ENCODE measurements around the gene CARD11. TPM values are rescaled to one million over a fixed set of nuclear protein-coding genes. Genes with fewer than 3 reads are reported as not detected.

Gene CARD11
- total and polyA plus RNA-seq, 2 of the 4 experiments (the other 2 are of a cell fraction), result 0.18 to 0.26 TPM

- no peaks in the 10 kb centered on the region for H3K36me3 ChIP-seq (ENCODE audit: control insufficient read depth, insufficient read depth, low read length)
- no peak overlapping the region for H2BK120ac ChIP-seq (ENCODE audit: low read depth, low read length)
- H2AFZ ChIP-seq (replicated peaks; ENCODE audit: low read length, poor library complexity), result no peak overlapping the region
- H3K23ac ChIP-seq (ENCODE audit: low read depth, low read length), result no peak overlapping the region
- no peak overlapping the region for H2BK15ac ChIP-seq (ENCODE audit: low read depth, low read length)
- H3K9me1 ChIP-seq (ENCODE audit: insufficient read depth, low read length), result no peaks in the 10 kb centered on the region
- no peak for ATAC-seq (ENCODE audit: low read depth)
- 19% methylated on average over 5 of the region's 8 CpGs; no CpG with 5 or more reads in 1 of the 2 experiments for WGBS, 2 experiments (ENCODE audit: extremely low coverage in 2 of 2, insufficient read length in 1 of 2)
- H3K9me3 ChIP-seq (ENCODE audit: control insufficient read depth, insufficient read depth, low read length), result no peaks in the 10 kb centered on the region
- H3K18ac ChIP-seq (ENCODE audit: low read depth, low read length), result no peak overlapping the region
- H2AK9ac ChIP-seq (replicated peaks; ENCODE audit: low read depth, low read length, poor library complexity), result no peak overlapping the region
- H3K27me3 ChIP-seq (ENCODE audit: control insufficient read depth, insufficient read depth, low read length), result peaks cover 2% of the 10 kb centered on the region; the same call in 1 of the 2 replicates
- no peak for TF ChIP-seq POLR2A (IDR thresholded peaks at IDR 0.05; ENCODE audit: low read depth, low read length)
- no peak for TF ChIP-seq CTCF (conservative IDR thresholded peaks at IDR 0.05; ENCODE audit: low read depth, low read length)
- TF ChIP-seq FOS (IDR thresholded peaks at IDR 0.05; ENCODE audit: low read depth, low read length), result no peak
- no peak overlapping the region for H2AK5ac ChIP-seq (ENCODE audit: low read depth, low read length)
- BruUV-seq (replicated peaks), result no TSS peak
- in situ Hi-C loops (cut with MboI; ENCODE audit: low sequenced_read_pairs), result no loop called here
- intact Hi-C loops (cut with micrococcal nuclease), result no loop called here
- H2BK20ac ChIP-seq (ENCODE audit: low read depth, low read length), result no peak overlapping the region
- DNase-seq, result no peak
- POLR2A ChIA-PET (ENCODE audit: unreplicated experiment), result no interaction called here
- H3K4me2 ChIP-seq (ENCODE audit: low read depth, low read length), result no peak overlapping the region; the same call in 1 of the 2 replicates
- no peak overlapping the region for H4K8ac ChIP-seq (ENCODE audit: low read depth in 2 of 2, low read length in 2 of 2)
- H2BK5ac ChIP-seq (ENCODE audit: low read depth, low read length, poor library complexity, severe bottlenecking), result no peak overlapping the region
- H3K9ac ChIP-seq (ENCODE audit: low read depth, low read length), result no peak overlapping the region
- H3K4me3 ChIP-seq (ENCODE audit: insufficient read depth, low read depth, low read length), result no peak overlapping the region
- H4K5ac ChIP-seq (ENCODE audit: low read depth, low read length), result no peak overlapping the region
- H3K79me1 ChIP-seq (ENCODE audit: low read depth in 1 of 2, low read length in 2 of 2), result no peaks in the 10 kb centered on the region
- H3K4ac ChIP-seq (ENCODE audit: low read depth, low read length), result no peak overlapping the region
- dilution Hi-C loops (cut with HindIII; ENCODE audit: low sequenced_read_pairs, unreplicated experiment), result no loop called here
- H3K14ac ChIP-seq (replicated peaks; ENCODE audit: low read depth, low read length), result no peak overlapping the region
- no peak overlapping the region for H3K56ac ChIP-seq (ENCODE audit: extremely low read depth, insufficient read depth, low read length)
- CTCF ChIA-PET, result interaction anchor here (0.6 kb wide), 1 partner anchor 12 kb away, joined by 3 read pairs; no protein-coding TSS in a partner anchor
- H4K91ac ChIP-seq (ENCODE audit: insufficient read depth, low read depth, low read length), result no peak overlapping the region
- no peaks in the 10 kb centered on the region for H3K4me1 ChIP-seq (ENCODE audit: control insufficient read depth, insufficient read depth, low read length)
- H3K27ac ChIP-seq (ENCODE audit: insufficient read depth, low read length), result no peak overlapping the region
- no peaks in the 10 kb centered on the region for H4K20me1 ChIP-seq (ENCODE audit: insufficient read depth, low read length)
Observed at GRCh38 chr7:2892549-2892948, 151.1 kb downstream of the CARD11 start.

Measured in IMR-90 (cell line).